Adipose tissue (tissue), 3 donors: Measurements from ENCODE around the gene KRTAP10-6. TPM values are rescaled to one million over a fixed set of nuclear protein-coding genes. Genes with fewer than 3 reads are reported as not detected.
"Not testable (repeated sequence)": the region's sequence is repeated elsewhere in the genome, so short reads cannot be mapped to it uniquely, and the experiment has no call there.

Source experiments
- H3K27ac ChIP-seq: one replicate; pipeline ENCODE4 v1.5.1; 2013; ENCODE audit warnings: low read depth, low read length
- WGBS, 3 donors: extraction: QIAGEN DNeasy Blood & Tissue Kit; methylation state at CpG; one replicate each; pipeline ENCODE4 v1.1.7; 2013; 5-methylcytosine and 5-hydroxymethylcytosine counted together
- polyA plus RNA-seq, 3 donors: library from polyadenylated mRNA; stranded (reverse); fragments of 200-250 nt; gene quantifications; one replicate each; pipeline ENCODE4 v1.2.3, GENCODE V29; 2013
- donor health status: healthy with polysubstance abuse.
- donor health status: Bipolar disorder and iron deficiency.
- donor health status: healthy.

Gene KRTAP10-6
- polyA plus RNA-seq, 3 donors: not detected

- WGBS, 3 donors: 42 to 50% (median 44%) methylated on average over 15 to 17 of the region's 17 CpGs
- not testable (repeated sequence) for H3K27ac ChIP-seq
These were observed 42.0 kb downstream of the KRTAP10-6 start for GRCh38 chr21:44550285-44550684.

DNA sequence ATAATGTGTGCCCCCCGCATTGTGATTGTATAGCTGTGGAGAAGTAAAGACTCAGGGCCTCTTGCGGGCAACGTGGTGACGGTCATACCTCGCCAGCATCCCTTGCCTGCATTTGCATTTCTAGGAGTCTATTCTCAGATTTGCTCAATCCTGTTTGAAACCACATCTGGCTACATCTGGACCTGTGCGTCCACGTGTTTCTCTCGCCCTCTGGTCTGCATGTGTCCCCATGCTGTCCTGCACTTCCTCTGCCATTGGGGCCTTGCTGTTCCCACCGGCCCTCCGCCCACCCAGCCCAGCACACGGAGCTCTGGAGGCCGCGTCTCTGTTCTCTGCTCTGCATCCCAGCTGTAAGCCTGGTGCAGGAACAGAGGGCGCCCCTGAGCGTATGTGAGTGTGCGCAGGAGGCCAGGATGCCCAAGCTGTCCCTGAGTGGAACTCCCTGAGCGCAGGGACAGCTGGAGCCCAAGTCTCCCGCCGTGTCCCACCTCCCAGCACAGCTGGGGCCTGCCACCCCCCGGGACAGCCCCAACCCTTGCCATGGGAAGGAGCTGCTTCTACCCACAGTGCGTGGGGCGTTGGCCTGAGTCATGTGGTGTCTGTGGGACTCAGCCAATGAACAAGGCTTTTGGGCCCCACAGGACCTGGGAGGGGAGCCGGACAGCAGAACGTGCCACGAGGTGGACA is 42.6 kb downstream of the KRTAP10-6 start:
- 64 to 77% (median 68%) methylated on average over 25 of the region's 25 CpGs for WGBS, 3 donors
- H3K27ac ChIP-seq: no peak overlapping the region

DNA sequence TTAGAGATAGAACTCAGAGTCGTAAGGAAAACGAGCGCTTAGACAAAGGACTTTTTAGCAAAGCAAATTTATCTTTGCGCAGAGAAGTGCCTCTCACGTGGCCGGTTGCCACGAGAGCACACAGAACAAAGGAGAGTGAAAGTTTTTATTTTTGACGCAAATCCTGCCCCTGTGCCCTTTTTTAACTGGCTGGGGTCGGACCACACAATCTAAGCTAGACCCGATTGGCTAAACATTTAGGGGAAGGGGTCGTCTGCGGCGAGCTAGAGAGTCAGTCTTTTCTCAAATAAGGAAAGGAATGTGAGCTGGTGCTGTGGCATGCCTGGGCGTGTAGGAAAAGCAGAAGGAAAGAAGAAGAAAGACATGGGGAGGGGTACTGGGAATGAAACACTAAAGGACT is 43.4 kb downstream of the KRTAP10-6 start:
- H3K27ac ChIP-seq: no peak overlapping the region
- WGBS, 3 donors: 21 to 38% (median 26%) methylated on average over 14 of the region's 14 CpGs

GRCh38 chr21:44548381-44548780 is 43.9 kb downstream of the KRTAP10-6 start:
- WGBS, 3 donors: 49 to 59% (median 57%) methylated on average over 13 of the region's 13 CpGs
- no peak overlapping the region for H3K27ac ChIP-seq

DNA sequence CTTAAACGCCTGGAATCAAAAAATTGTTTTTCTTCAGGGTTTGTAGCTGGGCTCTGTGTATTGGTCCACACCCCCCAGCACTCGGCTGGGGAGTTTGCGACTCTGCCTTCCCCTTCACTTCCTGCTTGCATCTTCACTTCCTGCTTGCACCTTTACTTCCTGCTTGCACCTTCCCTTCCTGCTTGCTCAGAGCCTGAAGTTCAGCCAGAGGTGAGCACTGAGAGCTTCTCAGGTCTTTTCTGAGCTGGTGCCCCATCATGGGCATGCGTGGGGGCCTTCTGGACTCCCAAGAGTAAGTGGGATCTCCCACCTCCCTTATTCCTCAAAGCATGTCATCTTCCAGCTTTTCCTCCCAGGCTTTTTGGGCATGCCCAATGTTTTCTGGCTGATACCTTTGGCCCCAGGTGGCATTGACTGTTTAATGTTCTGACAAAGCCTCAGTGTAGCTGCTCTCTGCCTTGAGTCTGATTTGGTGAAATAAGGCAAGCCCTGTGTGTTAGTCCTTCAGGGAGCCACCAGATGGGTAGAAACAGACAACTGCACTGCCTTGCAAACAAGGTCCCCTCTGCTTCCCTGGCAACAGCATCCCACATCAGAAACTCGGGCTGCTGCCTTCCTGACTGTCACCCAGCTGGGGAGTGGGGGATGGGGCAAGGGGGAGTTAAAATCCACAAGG is 44.5 kb downstream of the KRTAP10-6 start:
- no peak overlapping the region for H3K27ac ChIP-seq
- 41 to 46% (median 42%) methylated on average over 5 of the region's 5 CpGs for WGBS, 3 donors

- WGBS, 3 donors: 65 to 81% (median 67%) methylated on average over 3 of the region's 3 CpGs
- no peak overlapping the region for H3K27ac ChIP-seq
These were observed 47.7 kb downstream of the KRTAP10-6 start for GRCh38 chr21:44544566-44544965.

DNA sequence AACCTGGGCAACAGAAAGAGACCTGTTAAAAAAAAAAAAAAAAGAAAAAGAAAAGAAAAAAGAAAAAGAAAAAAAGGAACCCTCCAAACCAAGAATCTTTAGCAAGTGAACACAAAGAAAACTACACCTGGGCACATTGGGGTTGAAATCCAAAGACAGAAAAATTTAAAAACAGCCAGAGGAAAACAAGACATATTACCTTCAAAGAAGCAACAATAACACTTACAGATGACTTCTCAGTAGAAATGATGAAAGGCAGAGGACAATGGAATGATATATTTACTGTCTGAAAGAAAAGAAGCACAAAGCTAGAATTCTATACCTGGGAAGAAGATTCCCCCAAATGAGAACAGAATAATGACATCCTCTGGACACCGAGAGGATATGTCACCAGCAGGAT is 49.6 kb downstream of the KRTAP10-6 start:
- no peak overlapping the region for H3K27ac ChIP-seq
- WGBS, 3 donors: 75 to 83% (median 81%) methylated on average over 1 of the region's 1 CpG

Other genes with a start within 250 kb of the KRTAP10-6 start
- gene TRPM2, start 238.9 kb downstream of the KRTAP10-6 start, polyA plus RNA-seq: 1 to 10 TPM in 2 of 3 donors, under 1 TPM in 1; 0.72 to 4.2 (median 1.9) TPM
- gene LRRC3, start 137.0 kb downstream of the KRTAP10-6 start, polyA plus RNA-seq: 1 to 10 TPM in 2 of 3 donors, under 1 TPM in 1; 0.81 to 2.4 (median 2.1) TPM
- not detected for gene KRTAP10-1, start 52.3 kb downstream of the KRTAP10-6 start, polyA plus RNA-seq
- gene KRTAP10-2, start 41.0 kb downstream of the KRTAP10-6 start, polyA plus RNA-seq: under 1 TPM in 1 of 3 donors, not detected in 2; 0.22 TPM
- gene KRTAP10-3, start 33.7 kb downstream of the KRTAP10-6 start, polyA plus RNA-seq: not detected
- gene KRTAP10-4, start 18.8 kb downstream of the KRTAP10-6 start, polyA plus RNA-seq: not detected
- gene KRTAP10-5, start 11.9 kb downstream of the KRTAP10-6 start, polyA plus RNA-seq: not detected
- gene KRTAP10-7, start 8.1 kb upstream of the KRTAP10-6 start, polyA plus RNA-seq: not detected
- not detected for gene KRTAP10-8, start 19.6 kb upstream of the KRTAP10-6 start, polyA plus RNA-seq
- not detected for gene KRTAP10-9, start 34.6 kb upstream of the KRTAP10-6 start, polyA plus RNA-seq
- not detected for gene KRTAP10-10, start 44.9 kb upstream of the KRTAP10-6 start, polyA plus RNA-seq
- not detected for gene KRTAP10-11, start 53.9 kb upstream of the KRTAP10-6 start, polyA plus RNA-seq
- gene KRTAP12-4, start 62.2 kb upstream of the KRTAP10-6 start, polyA plus RNA-seq: not detected
- not detected for gene KRTAP12-3, start 65.4 kb upstream of the KRTAP10-6 start, polyA plus RNA-seq
- under 1 TPM in 1 of 3 donors, not detected in 2; 0.79 TPM for gene KRTAP12-2, start 74.4 kb upstream of the KRTAP10-6 start, polyA plus RNA-seq
- gene KRTAP12-1, start 89.7 kb upstream of the KRTAP10-6 start, polyA plus RNA-seq: not detected
- not detected for gene KRTAP10-12, start 104.7 kb upstream of the KRTAP10-6 start, polyA plus RNA-seq
- gene TSPEAR, start 119.1 kb upstream of the KRTAP10-6 start, polyA plus RNA-seq: under 1 TPM; 0.07 to 0.56 (median 0.10) TPM
- 10 to 100 TPM; 29.1 to 70.8 (median 41.5) TPM for gene UBE2G2, start 209.3 kb upstream of the KRTAP10-6 start, polyA plus RNA-seq
- 100 to 1,000 TPM in 1 of 3 donors, 10 to 100 TPM in 2; 25.2 to 101 (median 64.5) TPM for gene SUMO3, start 225.6 kb upstream of the KRTAP10-6 start, polyA plus RNA-seq